ENCODE data around the gene MFN2. TPM values are rescaled to one million over a fixed set of nuclear protein-coding genes. Genes with fewer than 3 reads are reported as not detected.

Gene MFN2
- total and polyA plus RNA-seq, 2 of the 8 experiments (the other 6 are each of a cell fraction or from before 2014, with no cell fraction given) = 34.0 to 62.5 TPM

GRCh38 chr1:11931845-11932244 is 48.4 kb upstream of the MFN2 start:
- H3K27me3 ChIP-seq (replicated peaks in 1 of 4; ENCODE audit: control insufficient read depth in 3 of 4, extremely low read depth in 1 of 4, insufficient read depth in 3 of 4, low read length in 3 of 4) = no peaks in the 10 kb centered on the region
- no peak overlapping the region for H4K8ac ChIP-seq (ENCODE audit: extremely low read depth, insufficient read depth, low read length)
- no peak overlapping the region for H2AFZ ChIP-seq (ENCODE audit: low read length)
- no peak overlapping the region for H3K18ac ChIP-seq (ENCODE audit: extremely low read depth, low read length)
- no peak overlapping the region for H3K9ac ChIP-seq (replicated peaks in 1 of 4; ENCODE audit: extremely low read depth in 1 of 4, low read depth in 3 of 4, low read length in 3 of 4)
- H3K79me1 ChIP-seq (ENCODE audit: low read depth, low read length) = no peaks in the 10 kb centered on the region
- peaks cover 5% of the 10 kb centered on the region for H3K23me2 ChIP-seq (ENCODE audit: low read depth, low read length)
- no peak for FAIRE-seq
- H3K4me2 ChIP-seq (ENCODE audit: insufficient read depth in 1 of 2, low read depth in 2 of 2, low read length in 2 of 2) = no peak overlapping the region
- no peak overlapping the region for H3K14ac ChIP-seq (ENCODE audit: insufficient read length)
- no peak overlapping the region for H2BK20ac ChIP-seq (ENCODE audit: low read length)
- CTCF ChIA-PET (ENCODE audit: partially characterized antibody) = interaction anchor here (1.1 to 2.6 kb wide), 2 partner anchors 31 to 35 kb away, joined by 3 to 12 read pairs; no protein-coding TSS in a partner anchor
- H4K91ac ChIP-seq (replicated peaks; ENCODE audit: insufficient read length, low read length) = no peak overlapping the region
- H3K4me3 ChIP-seq (ENCODE audit: extremely low read depth in 1 of 4, insufficient read depth in 2 of 4, low read depth in 3 of 4, low read length in 4 of 4) = no peak overlapping the region
- H3K56ac ChIP-seq (replicated peaks; ENCODE audit: insufficient read length, low read depth, low read length) = no peak overlapping the region
- POLR2A ChIA-PET (ENCODE audit: partially characterized antibody) = interaction anchor here (1.0 to 15.4 kb wide), 4 partner anchors 10 to 21 kb away, joined by 3 to 263 read pairs (median 4); no protein-coding TSS in a partner anchor
- H3K23ac ChIP-seq (ENCODE audit: insufficient read length) = no peak overlapping the region
- no peak for DNase-seq (ENCODE audit: low read depth in 1 of 2, low spot score in 2 of 2)
- no peak overlapping the region for H3K4ac ChIP-seq (replicated peaks; ENCODE audit: insufficient read length, low read depth, low read length)
- H2BK5ac ChIP-seq (ENCODE audit: low read depth, low read length) = no peak overlapping the region
- H4K5ac ChIP-seq (ENCODE audit: insufficient read length, low read depth, low read length) = no peak overlapping the region
- H3K27ac ChIP-seq (ENCODE audit: low read depth, low read length) = no peak overlapping the region
- no peaks in the 10 kb centered on the region for H3K9me3 ChIP-seq (ENCODE audit: insufficient read depth in 2 of 2, low read depth in 1 of 2, low read length in 1 of 2)
- H2BK120ac ChIP-seq (replicated peaks; ENCODE audit: low read depth, low read length) = no peak overlapping the region
- H3K79me2 ChIP-seq (ENCODE audit: control insufficient read depth in 1 of 2, insufficient read depth in 2 of 2, low read length in 2 of 2) = no peaks in the 10 kb centered on the region; a peak in 1 of 4 replicates
- 95% methylated on average over 10 of the region's 10 CpGs; no CpG with 5 or more reads in 1 of the 2 experiments for WGBS, 2 experiments (ENCODE audit: extremely low coverage in 1 of 2, insufficient coverage in 1 of 2, insufficient read length in 1 of 2, insufficient replicate concordance in 2 of 2, low coverage in 1 of 2, low lambda C conversion rate in 2 of 2, missing lambda C conversion rate in 1 of 2)
- no peak overlapping the region for H2AK5ac ChIP-seq (ENCODE audit: low read depth, low read length)
- H2BK15ac ChIP-seq (ENCODE audit: low read length) = no peak overlapping the region
- no peaks in the 10 kb centered on the region for H3K36me3 ChIP-seq (ENCODE audit: control insufficient read depth in 2 of 4, insufficient read depth in 4 of 4, low read length in 3 of 4)
- H4K20me1 ChIP-seq (replicated peaks in 1 of 2; ENCODE audit: control insufficient read depth in 1 of 2, insufficient read depth in 2 of 2, low read length in 2 of 2) = no peaks in the 10 kb centered on the region
- H2BK12ac ChIP-seq (ENCODE audit: low read depth, low read length) = no peak overlapping the region
- peaks cover 0 to 6% (median 4%) of the 10 kb centered on the region in 4 experiments; a peak in 6 of 7 replicates for H3K4me1 ChIP-seq (replicated peaks in 1 of 4; ENCODE audit: control insufficient read depth in 3 of 4, insufficient read depth in 4 of 4, low read length in 3 of 4)
- no peak for TF ChIP-seq KDM5A (IDR thresholded peaks at IDR 0.05; ENCODE audit: low read length)
- TF ChIP-seq ASH2L (IDR thresholded peaks at IDR 0.05; ENCODE audit: low read length) = no peak
- no peak for TF ChIP-seq MAX (IDR thresholded peaks at IDR 0.05)
- TF ChIP-seq CEBPB (IDR thresholded peaks at IDR 0.05; ENCODE audit: low read depth, low read length) = no peak
- no peak for TF ChIP-seq PHF8 (conservative IDR thresholded peaks at IDR 0.05; ENCODE audit: low read depth, low read length)
- no peak for TF ChIP-seq EP300 (IDR thresholded peaks at IDR 0.05; ENCODE audit: borderline replicate concordance in 1 of 2, low read depth in 2 of 2, low read length in 2 of 2)
- no peak for TF ChIP-seq TBP (IDR thresholded peaks at IDR 0.05; ENCODE audit: low read depth, low read length)
- TF ChIP-seq SP2 (IDR thresholded peaks at IDR 0.05; ENCODE audit: low read length) = no peak
- no peak for TF ChIP-seq CHD2 (IDR thresholded peaks at IDR 0.05; ENCODE audit: low read length)
- no peak for TF ChIP-seq CTBP2 (IDR thresholded peaks at IDR 0.05; ENCODE audit: borderline replicate concordance, insufficient read depth, insufficient read length, low read length)
- TF ChIP-seq ATF3 (IDR thresholded peaks at IDR 0.05; ENCODE audit: insufficient read depth, low read depth, low read length) = no peak
- TF ChIP-seq RAD21 (IDR thresholded peaks at IDR 0.05 in 1 of 2, conservative IDR thresholded peaks at IDR 0.05 in 1 of 2; ENCODE audit: low read depth in 2 of 2, low read length in 2 of 2) = no peak
- TF ChIP-seq HDAC2 (IDR thresholded peaks at IDR 0.05; ENCODE audit: borderline replicate concordance in 1 of 2, low read depth in 2 of 2, low read length in 2 of 2) = no peak

Data from H1 (cell line).